ENCODE results near the gene SPATS2.

Gene SPATS2

GRCh38 chr12:49541140-49541861, 174.0 kb downstream of the SPATS2 start:
- no peak for DNase-seq (ENCODE audit: low read depth in 2 of 2)

GRCh38 chr12:49541911-49542505, 174.7 kb downstream of the SPATS2 start:
- no peak for DNase-seq (ENCODE audit: low read depth in 2 of 2)

GRCh38 chr12:49542592-49543160, 175.4 kb downstream of the SPATS2 start:
- DNase-seq (ENCODE audit: low read depth in 2 of 2), result no peak

- DNase-seq (ENCODE audit: low read depth in 2 of 2), result no peak
These were observed 176.1 kb downstream of the SPATS2 start for GRCh38 chr12:49543221-49543913.

GRCh38 chr12:49543914-49544815, 176.9 kb downstream of the SPATS2 start:
- DNase-seq (ENCODE audit: low read depth in 2 of 2), result no peak

- no peak for DNase-seq (ENCODE audit: low read depth in 2 of 2)
These were observed 178.6 kb downstream of the SPATS2 start for GRCh38 chr12:49545815-49546214.

GRCh38 chr12:49546481-49546880, 179.2 kb downstream of the SPATS2 start:
- DNase-seq (ENCODE audit: low read depth in 2 of 2), result no peak

GRCh38 chr12:49547090-49547690, 179.9 kb downstream of the SPATS2 start:
- no peak for DNase-seq (ENCODE audit: low read depth in 2 of 2)

- DNase-seq (ENCODE audit: low read depth in 2 of 2), result no peak
These were observed 181.2 kb downstream of the SPATS2 start for GRCh38 chr12:49548481-49548821.

- no peak for DNase-seq (ENCODE audit: low read depth in 2 of 2)
These were observed 181.8 kb downstream of the SPATS2 start for GRCh38 chr12:49548822-49549648.

GRCh38 chr12:49549735-49550692, 182.8 kb downstream of the SPATS2 start:
- no peak for DNase-seq (ENCODE audit: low read depth in 2 of 2)

- no peak for DNase-seq (ENCODE audit: low read depth in 2 of 2)
These were observed 183.5 kb downstream of the SPATS2 start for GRCh38 chr12:49550693-49551252.

- no peak for DNase-seq (ENCODE audit: low read depth in 2 of 2)
These were observed 184.8 kb downstream of the SPATS2 start for GRCh38 chr12:49552014-49552413.

- no peak for DNase-seq (ENCODE audit: low read depth in 2 of 2)
These were observed 185.2 kb downstream of the SPATS2 start for GRCh38 chr12:49552425-49552824.

- no peak for DNase-seq (ENCODE audit: low read depth in 2 of 2)
These were observed 185.6 kb downstream of the SPATS2 start for GRCh38 chr12:49552899-49553298.

GRCh38 chr12:49553512-49554088, 186.3 kb downstream of the SPATS2 start:
- no peak for DNase-seq (ENCODE audit: low read depth in 2 of 2)

- no peak for DNase-seq (ENCODE audit: low read depth in 2 of 2)
These were observed 187.0 kb downstream of the SPATS2 start for GRCh38 chr12:49554266-49554665.

- DNase-seq (ENCODE audit: low read depth in 2 of 2), result no peak
These were observed 188.5 kb downstream of the SPATS2 start for GRCh38 chr12:49555631-49556390.
